GM12892 (cell line): ENCODE results near the gene ATXN7.

Experiments used
- DNase-seq: peaks from one replicate; pipeline ENCODE4 v3.0.0; 2011; ENCODE audit not compliant: insufficient read length
- FAIRE-seq: peaks from 2 replicates; lab custom pipeline; 2011; peaks lifted over from hg19 to GRCh38; lab: Jason Lieb, UNC
- POLR2A ChIP-seq: IDR thresholded peaks from 2 replicates; pipeline ENCODE4 v1.6.1; 2011; ENCODE audit warnings: low read depth, low read length, control low read depth
- POLR2AphosphoS5 ChIP-seq: IDR thresholded peaks from 2 replicates; pipeline ENCODE4 v1.6.1; 2011; ENCODE audit warnings: low read depth, low read length, control low read depth
- TAF1 ChIP-seq: IDR thresholded peaks from 2 replicates; pipeline ENCODE4 v1.6.1; 2011; ENCODE audit warnings: low read depth, mild to moderate bottlenecking, control low read depth, low read length, borderline replicate concordance

ATXN7 gene

GRCh38 chr3:63892773-63893352, 29.2 kb downstream of the ATXN7 start:
- no peak for FAIRE-seq
- no peak for DNase-seq
- TF ChIP-seq TAF1, result no peak
- TF ChIP-seq POLR2AphosphoS5, result no peak
- TF ChIP-seq POLR2A, result no peak

- TF ChIP-seq TAF1 (no peak), POLR2AphosphoS5 (no peak), POLR2A (no peak)
- DNase-seq (no peak), FAIRE-seq (peak; percentile 57)
Measured at GRCh38 chr3:63895422-63896189, 31.9 kb downstream of the ATXN7 start.

- TF ChIP-seq TAF1 (no peak), POLR2AphosphoS5 (no peak), POLR2A (no peak)
- DNase-seq (no peak), FAIRE-seq (peak; percentile 63)
Measured at GRCh38 chr3:63896332-63897030, 32.8 kb downstream of the ATXN7 start.

- FAIRE-seq (no peak), DNase-seq (no peak)
- no peak for TF ChIP-seq POLR2A
- TF ChIP-seq POLR2AphosphoS5, result no peak
- TF ChIP-seq TAF1, result no peak
Measured at GRCh38 chr3:63900010-63900409, 36.3 kb downstream of the ATXN7 start.

GRCh38 chr3:63900459-63900858, 36.8 kb downstream of the ATXN7 start:
- FAIRE-seq (peak; percentile 21), DNase-seq (no peak)
- TF ChIP-seq POLR2A, result no peak
- TF ChIP-seq POLR2AphosphoS5, result no peak
- no peak for TF ChIP-seq TAF1

- FAIRE-seq, result no peak
Measured at GRCh38 chr3:63905731-63906620, 42.3 kb downstream of the ATXN7 start.

GRCh38 chr3:63908081-63908736, 44.5 kb downstream of the ATXN7 start:
- FAIRE-seq, result no peak
- TF ChIP-seq TAF1 (no peak), POLR2AphosphoS5 (no peak), POLR2A (no peak)
- no peak for DNase-seq

More at GRCh38 chr3:63905731-63906620, 42.3 kb downstream of the ATXN7 start:
- TF ChIP-seq POLR2AphosphoS5 (no peak), POLR2A (no peak), TAF1 (no peak)
- DNase-seq, result no peak

GRCh38 chr3:63908776-63909175, 45.1 kb downstream of the ATXN7 start:
- no peak for DNase-seq
- TF ChIP-seq POLR2AphosphoS5 (no peak), POLR2A (no peak), TAF1 (no peak)
- FAIRE-seq, result no peak

GRCh38 chr3:63909431-63909830, 45.8 kb downstream of the ATXN7 start:
- TF ChIP-seq TAF1, result no peak
- TF ChIP-seq POLR2AphosphoS5, result no peak
- no peak for TF ChIP-seq POLR2A
- FAIRE-seq (no peak), DNase-seq (no peak)

- no peak for TF ChIP-seq TAF1
- DNase-seq (no peak), FAIRE-seq (no peak)
Measured at GRCh38 chr3:63910001-63910400, 46.3 kb downstream of the ATXN7 start.

- DNase-seq (no peak), FAIRE-seq (peak; percentile 30)
- TF ChIP-seq POLR2AphosphoS5, result no peak
- TF ChIP-seq POLR2A, result no peak
- no peak for TF ChIP-seq TAF1
Measured at GRCh38 chr3:63910891-63911290, 47.2 kb downstream of the ATXN7 start.
